Measurements from ENCODE around the gene ALOX12B.
"Not testable (repeated sequence)": the region's sequence is repeated elsewhere in the genome, so short reads cannot be mapped to it uniquely, and the experiment has no call there.

The ALOX12B gene

GRCh38 chr17:8044819-8045810 lies 42.4 kb downstream of the ALOX12B start:
- DNase-seq (ENCODE audit: low spot score), result no peak

GRCh38 chr17:8041979-8042378 lies 45.5 kb downstream of the ALOX12B start:
- no peak for DNase-seq (ENCODE audit: low spot score)

- DNase-seq (ENCODE audit: low spot score), result peak; percentile 41
These were observed 46.1 kb downstream of the ALOX12B start for GRCh38 chr17:8041249-8041928.

- no peak for DNase-seq (ENCODE audit: low spot score)
These were observed 47.8 kb downstream of the ALOX12B start for GRCh38 chr17:8039611-8040168.

GRCh38 chr17:8038954-8039610 lies 48.4 kb downstream of the ALOX12B start, which contains the start of gene ALOX15B:
ALOX15B (plus strand) TSS chr17:8039059; CDS start chr17:8039156, 97 bp downstream.
- DNase-seq (ENCODE audit: low spot score), result no peak

GRCh38 chr17:8032442-8032841 lies 55.1 kb downstream of the ALOX12B start:
- no peak for DNase-seq (ENCODE audit: low spot score)

- no peak for DNase-seq (ENCODE audit: low spot score)
These were observed 55.6 kb downstream of the ALOX12B start for GRCh38 chr17:8031950-8032349.

- no peak for DNase-seq (ENCODE audit: low spot score)
These were observed 56.3 kb downstream of the ALOX12B start for GRCh38 chr17:8031261-8031661.

- DNase-seq (ENCODE audit: low spot score), result no peak
These were observed 58.4 kb downstream of the ALOX12B start for GRCh38 chr17:8029121-8029520.

GRCh38 chr17:8025176-8025911 lies 62.2 kb downstream of the ALOX12B start:
- DNase-seq (ENCODE audit: low spot score), result no peak

GRCh38 chr17:8024161-8024560 lies 63.4 kb downstream of the ALOX12B start:
- not testable (repeated sequence) for DNase-seq (ENCODE audit: low spot score)
